SK-N-SH (cell line): ENCODE data around the gene EPM2A. TPM values are rescaled to one million over a fixed set of nuclear protein-coding genes. Genes with fewer than 3 reads are reported as not detected.
A peak's percentile ranks its signal among the peaks of the same experiment; 100 is the strongest.

Source experiments
- CTCF ChIA-PET: fragments of 300-600, 350-600 bp; formaldehyde crosslinking; extraction: SDS; loops from one replicate; lab custom pipeline; 2021; lab: Yijun Ruan, JAX
- POLR2A ChIA-PET: fragments of 350-600 bp; sonication (Branson Sonifier 250); formaldehyde crosslinking; extraction: SDS; loops from one replicate; lab custom pipeline; 2020; ENCODE audit warnings: antibody characterized with exemption, inconsistent platforms; lab: Yijun Ruan, JAX
- DNase-seq: peaks from one replicate; pipeline ENCODE4 v3.0.0; 2012
- H2AFZ ChIP-seq: fragments of 200-600 bp; sonication (generic); 2 replicates; pipeline ENCODE4 v1.8.1; 2016; ENCODE audit warnings: antibody characterized with exemption, mild to moderate bottlenecking, low read depth
- H3F3A ChIP-seq: fragments of 200-600 bp; sonication (generic); replicated peaks from 2 replicates; pipeline ENCODE3; 2016; ENCODE audit warnings: antibody characterized with exemption, mild to moderate bottlenecking; ENCODE audit not compliant: insufficient read depth
- H3K27ac ChIP-seq, 2 experiments: fragments of 200-500 bp in 1 of 2; fragments of 200-600 bp in 1 of 2; sonication (Bioruptor generic) in 1 of 2; sonication (generic), shearing (Covaris generic) in 1 of 2; 2 replicates each; pipeline versions ENCODE4 v1.5.1 to v1.6.1; 2014 to 2016; ENCODE audit warnings: low read depth in 2 of 2, inconsistent platforms in 1 of 2, low read length in 1 of 2, mild to moderate bottlenecking in 1 of 2, mixed read lengths in 1 of 2
- H3K27me3 ChIP-seq: fragments of 200-600 bp; sonication (generic), shearing (Covaris generic); 2 replicates; pipeline ENCODE4 v1.6.1; 2016; ENCODE audit warnings: mixed run types; ENCODE audit not compliant: insufficient read depth
- H3K36me3 ChIP-seq, 2 experiments: fragments of 200-500 bp in 1 of 2; fragments of 200-600 bp in 1 of 2; sonication (Bioruptor generic) in 1 of 2; sonication (generic) in 1 of 2; replicated peaks in 1 of 2; 2 replicates each; pipeline versions ENCODE3 to v1.5.1; 2014 to 2016; ENCODE audit warnings: low read length in 1 of 2, mild to moderate bottlenecking in 1 of 2; ENCODE audit not compliant: insufficient read depth in 2 of 2, control insufficient read depth in 1 of 2
- H3K4me1 ChIP-seq, 2 experiments: fragments of 200-500 bp in 1 of 2; fragments of 200-600 bp in 1 of 2; sonication (Bioruptor generic) in 1 of 2; sonication (generic), shearing (Covaris generic) in 1 of 2; 2 replicates each; pipeline versions ENCODE4 v1.5.1 to v1.6.1; 2014 to 2016; ENCODE audit warnings: low read depth in 1 of 2, low read length in 1 of 2, mixed run types in 1 of 2; ENCODE audit not compliant: insufficient read depth in 2 of 2, control insufficient read depth in 1 of 2
- H3K4me2 ChIP-seq: fragments of 200-600 bp; sonication (generic), shearing (Covaris generic); 2 replicates; pipeline ENCODE4 v1.6.1; 2017; ENCODE audit warnings: mixed run types
- H3K4me3 ChIP-seq, 2 experiments: fragments of 200-500 bp in 1 of 2; fragments of 200-600 bp in 1 of 2; sonication (Bioruptor generic) in 1 of 2; sonication (generic), shearing (Covaris generic) in 1 of 2; 2 replicates each; pipeline versions ENCODE4 v1.5.1 to v1.8.1; 2014 to 2016; ENCODE audit warnings: low read depth in 2 of 2, inconsistent platforms in 1 of 2, low read length in 1 of 2, mild to moderate bottlenecking in 1 of 2, mixed read lengths in 1 of 2, moderate library complexity in 1 of 2
- H3K79me2 ChIP-seq: fragments of 200-600 bp; sonication (generic); 2 replicates; pipeline ENCODE4 v1.8.1; 2017; ENCODE audit warnings: mild to moderate bottlenecking; ENCODE audit not compliant: insufficient read depth
- H3K9ac ChIP-seq: fragments of 200-600 bp; sonication (generic); 2 replicates; pipeline ENCODE4 v1.6.1; 2017; ENCODE audit warnings: mixed run types
- H3K9me2 ChIP-seq: fragments of 200-600 bp; sonication (generic); 2 replicates; pipeline ENCODE4 v1.6.1; 2017; ENCODE audit warnings: mixed run types
- H3K9me3 ChIP-seq: fragments of 200-600 bp; sonication (generic); 2 replicates; pipeline ENCODE4 v1.6.1; 2017; ENCODE audit warnings: mixed run types, mild to moderate bottlenecking, moderate library complexity
- H4K20me1 ChIP-seq: fragments of 200-600 bp; sonication (generic); 2 replicates; pipeline ENCODE4 v1.6.1; 2017; ENCODE audit warnings: mild to moderate bottlenecking, mixed run types; ENCODE audit not compliant: insufficient read depth
- CTCF ChIP-seq: fragments of 200-600 bp; sonication (generic); IDR thresholded peaks from 2 replicates; pipeline ENCODE4 v1.6.1; 2017; ENCODE audit warnings: antibody characterized with exemption, mild to moderate bottlenecking, moderate library complexity
- EZH2phosphoT487 ChIP-seq: fragments of 200-600 bp; sonication (generic); IDR thresholded peaks from 2 replicates; pipeline ENCODE4 v1.6.1; 2017; ENCODE audit warnings: low read depth, mixed run types, mild to moderate bottlenecking, antibody characterized with exemption, moderate library complexity, borderline replicate concordance
- GATA2 ChIP-seq: sonication (generic); formaldehyde crosslinking; IDR thresholded peaks from 2 replicates; pipeline ENCODE4 v1.5.0; 2020; ENCODE audit warnings: mild to moderate bottlenecking, missing genetic modification reagents
- MEF2A ChIP-seq: IDR thresholded peaks from 2 replicates; pipeline ENCODE4 v1.4.0; 2012; ENCODE audit warnings: low read depth, borderline replicate concordance
- NFIC ChIP-seq: IDR thresholded peaks from 2 replicates; pipeline ENCODE4 v1.4.0; 2012; ENCODE audit warnings: borderline replicate concordance
- RAD21 ChIP-seq: IDR thresholded peaks from 2 replicates; pipeline ENCODE4 v1.6.1; 2012; ENCODE audit warnings: mild to moderate bottlenecking, low read length
- RFX5 ChIP-seq: IDR thresholded peaks from 2 replicates; pipeline ENCODE4 v1.6.1; 2012; ENCODE audit warnings: mild to moderate bottlenecking, improper control_type of control experiment, low read length
- RXRA ChIP-seq: IDR thresholded peaks from 2 replicates; pipeline ENCODE4 v1.4.0; 2012; ENCODE audit warnings: low read depth, mild to moderate bottlenecking, borderline replicate concordance
- SMC3 ChIP-seq: IDR thresholded peaks from 2 replicates; pipeline ENCODE4 v1.6.1; 2012; ENCODE audit warnings: low read depth, low read length, improper control_type of control experiment
- TAF1 ChIP-seq: IDR thresholded peaks from 2 replicates; pipeline ENCODE4 v1.6.1; 2012; ENCODE audit warnings: low read depth, mild to moderate bottlenecking, low read length, moderate library complexity, borderline replicate concordance
- TEAD4 ChIP-seq: IDR thresholded peaks from 2 replicates; pipeline ENCODE4 v1.4.0; 2012; ENCODE audit warnings: mild to moderate bottlenecking, borderline replicate concordance; ENCODE audit not compliant: insufficient read depth
- USF1 ChIP-seq: IDR thresholded peaks from 2 replicates; pipeline ENCODE4 v1.4.0; 2012; ENCODE audit warnings: low read depth, borderline replicate concordance
- USF2 ChIP-seq: fragments of 150-350 bp; IDR thresholded peaks from 2 replicates; pipeline ENCODE4 v1.6.1; 2017; ENCODE audit warnings: antibody characterized with exemption, low read length, low read depth, borderline replicate concordance
- YY1 ChIP-seq: IDR thresholded peaks from 2 replicates; pipeline ENCODE4 v1.4.0; 2012; ENCODE audit warnings: low read depth, mild to moderate bottlenecking
- ZBTB33 ChIP-seq: IDR thresholded peaks from 2 replicates; pipeline ENCODE4 v1.4.0; 2012; ENCODE audit warnings: low read depth, borderline replicate concordance
- WGBS: methylation state at CpG from one replicate; pipeline ENCODE4 v1.1.6; 2017; ENCODE audit warnings: low lambda C conversion rate; 5-methylcytosine and 5-hydroxymethylcytosine counted together
- polyA plus RNA-seq, 3 experiments: library from polyadenylated mRNA; depleted of rRNA; stranded (reverse); fragments of >200 nt; gene quantifications; 2 replicates each; pipeline ENCODE4 v1.2.3, GENCODE V29; 2012

The EPM2A gene
- polyA plus RNA-seq, 1 of the 3 experiments (the other 2 are of a cell fraction): 2.7 TPM

GRCh38 chr6:145647602-145648001 lies 87.7 kb downstream of the EPM2A start:
- Histone ChIP-seq H3K4me2 (no peak overlapping the region), H3K36me3 (no peaks in the 10 kb centered on the region), H4K20me1 (no peaks in the 10 kb centered on the region), H3K79me2 (no peaks in the 10 kb centered on the region), H3K27me3 (no peaks in the 10 kb centered on the region), H3K4me3 (no peak overlapping the region), H3K9me2 (no peaks in the 10 kb centered on the region), H3K9ac (no peak overlapping the region), H3K9me3 (no peaks in the 10 kb centered on the region), H2AFZ (no peak overlapping the region), H3K27ac (no peak overlapping the region), H3K4me1 (no peaks in the 10 kb centered on the region), H3F3A (no peaks in the 10 kb centered on the region)
- CTCF ChIA-PET: interaction anchor here (4.5 kb wide), 1 partner anchor 15 kb away, joined by 14 read pairs; no protein-coding TSS in a partner anchor
- DNase-seq: no peak
- 85% methylated on average over 1 of the region's 1 CpG for WGBS
- no peak for TF ChIP-seq RFX5
- TF ChIP-seq GATA2 (CRISPR knock-in tag): no peak
- POLR2A ChIA-PET: no interaction called here

GRCh38 chr6:145643760-145644159 lies 91.6 kb downstream of the EPM2A start:
- Histone ChIP-seq H2AFZ (no peak overlapping the region), H3K9me2 (no peaks in the 10 kb centered on the region), H3K27ac (no peak overlapping the region), H3F3A (no peaks in the 10 kb centered on the region), H3K4me2 (no peak overlapping the region), H3K36me3 (no peaks in the 10 kb centered on the region), H3K79me2 (no peaks in the 10 kb centered on the region), H3K9ac (no peak overlapping the region), H3K27me3 (no peaks in the 10 kb centered on the region), H3K4me1 (no peaks in the 10 kb centered on the region), H4K20me1 (no peaks in the 10 kb centered on the region), H3K4me3 (no peak overlapping the region)
- no peak for DNase-seq
- POLR2A ChIA-PET: no interaction called here
- CTCF ChIA-PET: interaction anchor here (0.6 to 3.9 kb wide), 3 partner anchors 10 to 1058 kb away, joined by 3 to 13 read pairs (median 5); no protein-coding TSS in a partner anchor
- no peak for TF ChIP-seq YY1
- TF ChIP-seq SMC3: no peak
- no peak for TF ChIP-seq NFIC
- TF ChIP-seq, all 33 proteins: peak for 0
- 66% methylated on average over 3 of the region's 3 CpGs for WGBS
- H3K9me3 ChIP-seq: no peaks in the 10 kb centered on the region

GRCh38 chr6:145633981-145634627 lies 101.2 kb downstream of the EPM2A start:
- H3K36me3 ChIP-seq: no peaks in the 10 kb centered on the region
- H3K9ac ChIP-seq: no peak overlapping the region
- H3K79me2 ChIP-seq: no peaks in the 10 kb centered on the region
- CTCF ChIA-PET: interaction anchor here (0.6 to 5.0 kb wide), 41 partner anchors 9 to 1086 kb away, joined by 3 to 75 read pairs (median 3); partner anchors contain the start of gene GRM1
- no peak overlapping the region for H3K4me2 ChIP-seq
- POLR2A ChIA-PET: no interaction called here
- no peaks in the 10 kb centered on the region for H3K9me2 ChIP-seq
- no peak overlapping the region for H3K27ac ChIP-seq
- 57% methylated on average over 11 of the region's 11 CpGs for WGBS
- no peaks in the 10 kb centered on the region for H4K20me1 ChIP-seq
- no peaks in the 10 kb centered on the region for H3K27me3 ChIP-seq
- no peaks in the 10 kb centered on the region for H3F3A ChIP-seq
- no peak overlapping the region for H3K4me3 ChIP-seq
- H3K4me1 ChIP-seq: peaks cover 0 to 3% of the 10 kb centered on the region in 2 experiments; a peak in 2 of 4 replicates
- no peak overlapping the region for H2AFZ ChIP-seq
- peak; percentile 75 for DNase-seq
- H3K9me3 ChIP-seq: no peaks in the 10 kb centered on the region
- no peak for TF ChIP-seq MEF2A
- TF ChIP-seq USF2: no peak
- TF ChIP-seq CTCF: peak; percentile 82
- TF ChIP-seq USF1: no peak
- no peak for TF ChIP-seq TEAD4
- no peak for TF ChIP-seq RXRA
- peak; percentile 73; the same call in 1 of the 2 replicates for TF ChIP-seq SMC3
- TF ChIP-seq NFIC: no peak
- TF ChIP-seq RAD21: peak; percentile 92
- no peak for TF ChIP-seq ZBTB33
- no peak for TF ChIP-seq EZH2phosphoT487
- no peak for TF ChIP-seq TAF1
